Ascending aorta (tissue), 2 donors: ENCODE data around the gene FOSL1. TPM values are rescaled to one million over a fixed set of nuclear protein-coding genes. Genes with fewer than 3 reads are reported as not detected.
"Not testable (repeated sequence)": the region's sequence is repeated elsewhere in the genome, so short reads cannot be mapped to it uniquely, and the experiment has no call there.

Experiments used
- DNase-seq, 2 donors: peaks; one replicate each; pipeline ENCODE4 v3.0.0-alpha.2; 2019; ENCODE audit warnings: low spot score in 2 of 2
- H3K27ac ChIP-seq, 2 donors: fragments of 200-600 bp; sonication (generic); one replicate each; pipeline ENCODE4 v1.5.1; 2016 to 2017; ENCODE audit warnings: mild to moderate bottlenecking in 1 of 2
- H3K27me3 ChIP-seq: fragments of 200-600 bp; sonication (generic); one replicate; pipeline ENCODE4 v1.5.1; 2017
- H3K36me3 ChIP-seq, 2 donors: fragments of 200-600 bp; sonication (generic); one replicate each; pipeline ENCODE4 v1.5.1; 2016
- H3K4me1 ChIP-seq, 2 donors: fragments of 200-600 bp; sonication (generic); one replicate each; pipeline ENCODE4 v1.5.1; 2016 to 2017; ENCODE audit warnings: mild to moderate bottlenecking in 1 of 2
- H3K4me3 ChIP-seq, 2 donors: fragments of 200-600 bp; sonication (generic); one replicate each; pipeline ENCODE4 v1.5.1; 2016 to 2017; ENCODE audit warnings: mild to moderate bottlenecking in 1 of 2
- H3K9me3 ChIP-seq, 2 donors: fragments of 200-600 bp; sonication (generic); one replicate each; pipeline ENCODE4 v1.5.1; 2016
- CTCF ChIP-seq, 3 experiments: fragments of 200-600 bp in 2 of 3; fragments of 450-650 bp in 1 of 3; sonication (generic) in 2 of 3; IDR thresholded peaks; one replicate each; pipeline ENCODE4 v1.5.1; 2016 to 2019; ENCODE audit warnings: antibody characterized with exemption in 3 of 3, mild to moderate bottlenecking in 1 of 3, moderate library complexity in 1 of 3
- intact Hi-C: fragments of 100-400 bp; cut with DNase I; formaldehyde crosslinking; loops from one replicate; pipeline ENCODE4 v1.15.1; 2023
- total RNA-seq: library from RNA; depleted of rRNA; stranded (reverse); fragments of >200 nt; gene quantifications from one replicate; pipeline ENCODE4 v1.1.0, GENCODE V29; 2016

FOSL1 gene
- total RNA-seq, 1 donor from 2014 or later: 123 TPM

- Histone ChIP-seq H3K36me3 (peaks cover 43 to 47% of the 10 kb centered on the region in 2 donors), H3K4me1 (peaks cover 0 to 4% of the 10 kb centered on the region in 2 donors), H3K4me3 (no peak overlapping the region), H3K27ac (no peak overlapping the region), H3K9me3 (no peaks in the 10 kb centered on the region), H3K27me3 (no peaks in the 10 kb centered on the region)
- TF ChIP-seq CTCF (IDR thresholded peaks at IDR 0.05): no peak
- peak in 1 of 2 donors; percentile 57 for DNase-seq
- intact Hi-C loops: loop anchor here (10.0 kb wide), 1 partner anchor 414 kb away; the partner anchor contains the start of gene RAB1B
These were observed 49.7 kb downstream of the FOSL1 start for GRCh38 chr11:65850217-65851082.

- Histone ChIP-seq H3K9me3 (no peaks in the 10 kb centered on the region), H3K36me3 (peaks cover 37 to 41% of the 10 kb centered on the region in 2 donors), H3K27me3 (no peaks in the 10 kb centered on the region), H3K4me1 (no peaks in the 10 kb centered on the region), H3K27ac (no peak overlapping the region), H3K4me3 (no peak overlapping the region)
- intact Hi-C loops: loop anchor here (10.0 kb wide), 1 partner anchor 415 kb away; the partner anchor contains the start of gene RAB1B
- no peak for TF ChIP-seq CTCF (IDR thresholded peaks at IDR 0.05)
- peak in 1 of 2 donors; percentile 57 for DNase-seq
These were observed 50.4 kb downstream of the FOSL1 start for GRCh38 chr11:65849771-65850216.

- no peaks in the 10 kb centered on the region for H3K9me3 ChIP-seq
- H3K4me3 ChIP-seq: no peak overlapping the region
- no peaks in the 10 kb centered on the region for H3K27me3 ChIP-seq
- H3K36me3 ChIP-seq: peaks cover 32 to 37% of the 10 kb centered on the region in 2 donors
- TF ChIP-seq CTCF (IDR thresholded peaks at IDR 0.05): no peak
- H3K27ac ChIP-seq: no peak overlapping the region
- no peaks in the 10 kb centered on the region for H3K4me1 ChIP-seq
- intact Hi-C loops: no loop called here
- DNase-seq: no peak
These were observed 50.8 kb downstream of the FOSL1 start for GRCh38 chr11:65849366-65849765.

GRCh38 chr11:65848693-65849092 lies 51.5 kb downstream of the FOSL1 start:
- DNase-seq, intact Hi-C loops, H3K9me3 ChIP-seq, H3K4me3 ChIP-seq, H3K27me3 ChIP-seq, H3K4me1 ChIP-seq, H3K27ac ChIP-seq: not testable (repeated sequence)
- peaks cover 26 to 30% of the 10 kb centered on the region in 2 donors for H3K36me3 ChIP-seq

- DNase-seq: no peak
These were observed 52.4 kb downstream of the FOSL1 start for GRCh38 chr11:65847746-65848145.

More at GRCh38 chr11:65847746-65848145, 52.4 kb downstream of the FOSL1 start:
- Histone ChIP-seq H3K36me3 (peaks cover 16 to 20% of the 10 kb centered on the region in 2 donors), H3K27me3 (no peaks in the 10 kb centered on the region), H3K4me3 (no peak overlapping the region), H3K9me3 (no peaks in the 10 kb centered on the region), H3K27ac (no peak overlapping the region), H3K4me1 (no peaks in the 10 kb centered on the region)
- no peak for TF ChIP-seq CTCF (IDR thresholded peaks at IDR 0.05)
- intact Hi-C loops: no loop called here
